H1 (cell line): ENCODE results near the gene MC4R. TPM values are rescaled to one million over a fixed set of nuclear protein-coding genes. Genes with fewer than 3 reads are reported as not detected.

ENCODE experiments used
- CHD1 ChIP-seq: IDR thresholded peaks from 2 replicates; pipeline ENCODE4 v1.6.1; 2012; ENCODE audit warnings: low read depth, low read length, improper control_type of control experiment
- EGR1 ChIP-seq: IDR thresholded peaks from 2 replicates; pipeline ENCODE4 v1.6.1; 2011; ENCODE audit warnings: low read depth, low read length, borderline replicate concordance
- MAFK ChIP-seq: IDR thresholded peaks from 2 replicates; pipeline ENCODE4 v1.6.1; 2012; ENCODE audit warnings: low read depth, mild to moderate bottlenecking, improper control_type of control experiment, low read length
- RXRA ChIP-seq: IDR thresholded peaks from 2 replicates; pipeline ENCODE4 v1.6.1; 2011; ENCODE audit warnings: low read depth, mild to moderate bottlenecking, low read length, moderate library complexity; ENCODE audit not compliant: insufficient read depth
- SIX5 ChIP-seq: IDR thresholded peaks from 2 replicates; pipeline ENCODE4 v1.6.1; 2011; ENCODE audit warnings: mild to moderate bottlenecking, low read depth, low read length
- ZNF274 ChIP-seq: IDR thresholded peaks from 2 replicates; pipeline ENCODE4 v1.7.0; 2012; ENCODE audit warnings: low read length, borderline replicate concordance; ENCODE audit errors: extremely low read depth
- polyA plus RNA-seq, 7 experiments: library from polyadenylated mRNA; depleted of rRNA in 3 of 7; stranded (reverse) in 5 of 7; unstranded in 2 of 7; fragments of >200 nt in 5 of 7; fragments of 200-250 nt in 2 of 7; gene quantifications; 1 replicate in 5 of 7; 2 replicates in 1 of 7; 4 replicates in 1 of 7; pipeline versions ENCODE4 v1.2.1 to v1.2.3, GENCODE V29; 2011 to 2013; ENCODE audit warnings: missing spikeins in 2 of 7, mixed read lengths in 2 of 7
- total RNA-seq: library from RNA; stranded (reverse); fragmentation: NEBNext Ultra II Directional; extraction: Animal tissue kit (Norgen Biotek cat#: 25700); gene quantifications from 2 replicates; pipeline ENCODE4 v1.2.1, GENCODE V29; 2021

MC4R gene
- total and polyA plus RNA-seq, 2 of the 8 experiments (the other 6 are each of a cell fraction or from before 2014, with no cell fraction given): 0.11 TPM; not detected in 1

GRCh38 chr18:60413944-60414547 lies 41.5 kb upstream of the MC4R start (continued):
- TF ChIP-seq MAFK (no peak), RXRA (no peak), CHD1 (no peak), ZNF274 (no peak), EGR1 (no peak), SIX5 (no peak)
